ENCODE data around the gene CHIC2. TPM values are rescaled to one million over a fixed set of nuclear protein-coding genes. Genes with fewer than 3 reads are reported as not detected.

The CHIC2 gene
- total RNA-seq, 1 donor from 2014 or later: 72.5 TPM

DNA sequence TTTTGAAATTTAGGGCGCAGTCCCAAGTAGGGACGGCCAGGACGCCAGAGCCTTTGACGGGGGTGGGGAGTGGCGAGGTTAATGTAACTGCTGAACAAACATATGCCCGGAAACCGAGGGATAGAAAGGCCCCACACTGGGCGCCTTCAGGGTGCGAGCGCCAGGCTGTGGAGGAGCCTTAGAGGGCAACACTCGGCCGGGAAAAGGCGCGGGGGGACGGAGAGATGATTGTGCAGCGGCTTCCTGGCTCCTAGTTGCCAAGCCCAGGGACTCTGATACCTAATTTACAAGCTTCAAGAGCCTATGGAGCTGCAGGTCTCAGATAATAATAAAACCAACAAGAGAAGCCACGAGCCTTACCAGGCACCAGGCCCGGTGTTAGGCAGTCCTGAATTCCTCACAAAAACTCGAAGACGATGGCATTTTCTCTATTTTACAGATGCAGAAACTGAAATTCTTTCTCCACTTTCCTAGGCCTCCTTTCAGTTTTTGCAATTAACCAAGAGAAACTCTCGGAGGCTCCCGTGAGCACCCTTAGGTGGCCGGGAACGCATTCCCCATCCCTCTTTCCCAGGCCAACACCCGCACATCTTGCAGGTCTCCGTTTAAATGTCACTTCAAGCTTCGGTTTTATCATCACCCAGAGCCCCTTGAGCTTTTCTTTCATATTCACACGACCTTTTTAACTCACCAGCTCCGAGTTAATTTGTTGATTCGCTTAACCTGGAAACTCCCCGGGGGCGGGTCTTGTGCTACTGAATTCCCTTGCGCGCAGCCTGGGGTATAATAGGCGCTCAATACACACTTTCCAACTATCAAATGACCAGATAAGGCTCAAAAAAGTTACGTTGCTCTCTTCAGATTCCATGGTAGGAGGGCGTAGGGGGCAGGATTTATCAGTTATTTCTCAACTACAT, 29.2 kb upstream of the CHIC2 start:
- DNase-seq (ENCODE audit: low spot score): no peak

DNA sequence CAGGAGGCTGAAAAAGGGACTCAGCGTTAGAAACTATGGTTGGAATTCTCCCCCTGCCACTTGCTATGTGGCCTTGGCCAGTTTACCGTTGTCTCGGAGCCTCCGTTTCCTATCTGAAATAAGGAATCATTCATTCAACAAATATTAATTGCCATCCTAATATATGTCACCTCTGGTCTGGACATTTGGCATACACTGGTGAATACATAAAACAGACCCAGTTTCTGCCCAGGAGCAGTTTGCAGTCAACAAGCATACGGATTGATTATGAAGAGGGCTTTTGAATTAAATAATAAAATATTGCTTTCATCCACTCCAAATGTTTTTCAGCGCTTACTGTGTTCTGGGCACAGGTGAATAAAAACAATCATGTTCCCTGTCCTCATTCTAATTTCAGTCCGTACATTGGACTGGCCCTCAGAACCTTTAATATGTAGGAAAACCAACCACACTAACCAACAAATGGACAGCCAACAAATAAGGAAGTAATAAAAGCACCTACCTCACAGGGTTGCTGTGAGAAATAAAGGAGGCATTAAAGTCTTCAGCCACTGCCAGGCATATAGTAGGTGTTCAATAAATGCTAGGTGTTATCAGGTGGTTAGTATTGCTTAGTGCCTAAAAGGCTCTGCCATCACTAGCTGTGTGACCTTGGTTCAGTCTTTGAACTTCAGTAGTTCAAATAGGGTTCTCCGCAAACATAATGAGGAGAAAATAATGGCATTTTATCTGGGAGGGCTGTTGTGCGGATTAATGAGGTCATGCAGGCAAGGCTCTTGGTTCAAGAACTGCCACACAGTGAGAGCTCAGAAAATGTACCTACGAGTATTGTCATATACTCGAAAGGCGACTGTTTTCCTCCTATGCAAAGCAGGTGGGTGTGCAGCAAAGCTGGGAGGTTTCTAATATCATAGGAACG, 28.3 kb upstream of the CHIC2 start:
- no peak for DNase-seq (ENCODE audit: low spot score)

DNA sequence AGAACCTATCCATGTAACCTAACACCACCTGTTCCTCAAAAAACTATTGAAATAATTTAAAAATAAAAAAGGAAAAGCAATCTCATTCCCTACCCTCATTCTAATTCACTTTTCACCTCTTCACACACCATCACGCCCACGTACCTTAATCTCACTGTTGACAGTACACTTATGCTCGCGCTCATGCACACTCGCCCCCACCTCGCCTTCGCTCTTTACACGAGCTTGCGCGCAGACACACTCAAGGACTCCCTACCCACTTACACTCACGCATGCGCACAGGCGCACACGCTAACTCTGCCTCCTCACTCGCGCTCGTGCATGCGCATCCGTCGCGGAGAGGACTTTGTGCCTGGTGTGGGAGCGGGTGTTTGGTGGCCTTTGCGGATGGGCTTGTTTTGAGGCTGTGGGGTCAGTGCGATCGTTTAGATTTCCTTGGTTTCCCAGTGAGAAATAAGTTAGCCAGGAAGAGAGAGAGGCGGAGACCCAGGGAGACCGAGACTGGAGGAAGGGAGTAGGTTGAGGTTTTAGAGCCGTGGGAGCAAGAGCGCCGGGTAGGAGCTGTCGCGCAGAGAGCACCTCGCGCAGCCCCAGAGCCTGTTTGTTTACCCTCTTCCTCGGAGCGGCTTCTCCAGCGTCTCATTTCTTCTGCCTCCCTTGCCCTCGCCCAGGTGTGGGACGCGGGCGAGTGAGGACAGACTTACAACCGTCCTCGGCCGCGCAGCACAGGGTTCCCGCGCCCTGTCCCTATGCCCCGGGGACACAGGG, 27.4 kb upstream of the CHIC2 start:
- peak; percentile 89 for DNase-seq (ENCODE audit: low spot score)

DNA sequence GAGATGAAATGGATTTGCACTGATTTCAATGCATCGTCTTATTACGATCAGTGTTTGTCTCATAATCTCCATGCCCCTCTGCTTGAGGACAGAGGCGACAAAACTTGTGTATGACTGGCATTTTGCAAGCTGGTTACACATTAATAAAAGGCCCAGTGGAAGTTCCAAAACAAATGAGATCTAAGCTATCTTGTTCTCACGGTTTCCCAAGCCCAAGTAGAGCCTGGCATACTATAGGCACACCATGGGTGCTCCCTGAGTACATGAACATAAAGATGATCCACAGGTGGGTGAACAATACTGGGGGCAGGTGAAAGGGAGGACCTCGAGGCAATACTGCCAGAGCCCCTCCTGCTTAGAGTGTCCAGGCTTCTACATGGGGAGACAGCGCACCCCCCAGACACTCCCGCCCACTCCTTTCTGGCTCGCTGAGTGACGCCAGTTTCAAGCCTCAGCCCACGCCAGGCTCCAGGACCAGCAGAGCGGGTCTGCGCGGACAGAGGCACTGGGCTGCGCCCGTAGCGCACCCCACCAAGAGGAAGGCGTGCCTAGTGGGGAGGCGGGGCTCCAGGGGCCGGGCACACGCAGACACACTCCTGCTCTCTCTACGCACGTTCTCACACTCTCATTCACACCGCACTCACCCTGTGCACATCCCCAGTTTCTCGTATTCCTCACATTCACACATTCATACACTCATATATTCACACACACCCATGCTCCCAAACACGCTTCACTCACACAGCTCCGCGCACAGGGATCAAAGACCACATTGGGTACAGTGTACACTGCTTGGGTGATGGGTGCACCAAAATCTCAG, 26.6 kb upstream of the CHIC2 start:
- peak; percentile 46 for DNase-seq (ENCODE audit: low spot score)

DNA sequence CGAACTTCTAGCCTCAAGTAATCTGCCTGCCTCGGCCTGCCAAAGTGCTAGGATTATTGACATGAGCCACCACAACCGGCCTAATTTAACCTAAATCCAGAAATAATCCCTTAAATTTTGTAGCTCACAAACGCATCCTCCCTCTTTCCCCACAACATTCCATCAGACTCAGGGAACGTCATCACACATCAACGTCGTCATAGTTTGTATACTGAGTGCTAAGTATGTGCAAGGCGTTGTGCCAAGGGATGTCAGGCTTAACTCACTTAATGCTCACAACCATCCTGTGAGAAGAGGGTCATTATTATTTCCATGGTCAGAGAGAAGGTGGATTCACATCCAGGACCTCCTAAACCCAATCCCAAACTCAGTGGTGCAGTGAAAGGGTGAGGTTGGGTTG, 26.0 kb upstream of the CHIC2 start:
- no peak for DNase-seq (ENCODE audit: low spot score)

DNA sequence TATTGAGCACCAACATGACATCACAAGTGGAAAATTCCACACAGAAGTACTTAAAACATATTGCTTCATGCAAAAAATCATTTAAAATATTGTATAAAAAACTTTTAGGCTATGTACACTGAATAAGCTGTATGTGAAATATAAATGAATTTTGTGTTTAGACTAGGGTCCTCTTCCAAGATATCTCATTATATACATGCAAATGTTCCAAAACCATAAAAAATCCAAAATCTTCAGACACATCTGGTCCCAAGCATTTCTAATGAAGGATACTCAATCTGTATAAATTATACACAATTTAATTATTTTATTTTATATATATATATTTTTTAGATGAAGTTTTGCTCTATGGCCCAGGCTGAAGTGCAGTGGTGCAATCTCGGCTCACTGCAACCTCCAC, 25.5 kb upstream of the CHIC2 start:
- no peak for DNase-seq (ENCODE audit: low spot score)

DNA sequence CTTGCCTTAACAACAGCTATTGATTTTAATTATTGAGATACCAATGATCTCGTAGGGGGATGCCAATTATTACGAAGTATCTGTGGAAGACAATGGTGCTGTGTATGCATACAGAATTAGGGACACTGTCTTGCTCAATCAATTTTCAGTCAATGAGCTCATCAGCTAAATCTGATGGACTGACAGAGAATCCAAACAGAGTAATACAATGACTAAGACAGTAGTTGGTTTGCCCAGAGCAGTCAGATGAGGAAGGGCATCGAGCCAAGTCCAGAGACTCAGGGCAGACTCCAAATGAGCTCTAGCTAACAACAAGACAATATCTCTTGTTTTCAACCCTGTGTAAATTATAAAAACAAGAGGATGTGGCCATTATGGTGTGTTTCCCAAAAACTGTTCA, 20.9 kb upstream of the CHIC2 start:
- DNase-seq (ENCODE audit: low spot score): no peak

DNA sequence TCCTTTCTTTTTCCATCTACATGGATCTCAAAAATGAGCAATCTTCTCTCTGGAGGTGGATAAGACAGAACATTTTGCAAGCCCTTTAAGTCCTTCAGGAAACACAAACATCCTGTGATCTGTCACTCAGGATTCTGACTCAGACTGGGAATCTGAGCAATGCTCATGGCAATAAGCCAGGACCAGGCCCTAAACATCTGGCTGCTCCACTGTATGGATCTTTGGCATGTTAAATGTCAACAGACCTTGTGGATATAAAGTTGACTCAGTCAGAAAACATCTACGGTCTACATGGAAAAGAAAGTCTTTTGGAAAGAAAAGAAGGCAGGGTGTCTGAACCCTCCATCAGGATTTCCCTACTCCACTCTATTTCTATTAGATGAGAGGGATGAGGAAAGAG, 17.8 kb upstream of the CHIC2 start:
- peak; percentile 84 for DNase-seq (ENCODE audit: low spot score)

DNA sequence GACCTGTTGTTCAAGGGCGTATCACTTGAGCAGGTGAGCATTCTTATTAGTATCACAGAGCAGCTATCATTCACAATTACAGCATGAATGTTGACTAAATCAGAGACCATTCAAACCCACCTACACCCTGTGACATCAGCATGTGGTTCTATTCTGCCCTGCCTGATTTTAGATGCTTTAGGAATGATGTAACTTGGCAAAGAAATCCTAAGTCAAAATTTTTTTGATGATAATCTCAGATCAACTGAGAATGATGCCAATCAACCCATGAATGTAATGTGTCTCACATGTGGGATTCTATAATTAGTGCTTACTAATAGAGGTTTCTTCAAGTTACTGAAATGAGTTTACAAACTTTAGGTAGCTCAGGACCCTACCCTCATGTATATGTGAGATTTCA, 13.4 kb upstream of the CHIC2 start:
- DNase-seq (ENCODE audit: low spot score): no peak

DNA sequence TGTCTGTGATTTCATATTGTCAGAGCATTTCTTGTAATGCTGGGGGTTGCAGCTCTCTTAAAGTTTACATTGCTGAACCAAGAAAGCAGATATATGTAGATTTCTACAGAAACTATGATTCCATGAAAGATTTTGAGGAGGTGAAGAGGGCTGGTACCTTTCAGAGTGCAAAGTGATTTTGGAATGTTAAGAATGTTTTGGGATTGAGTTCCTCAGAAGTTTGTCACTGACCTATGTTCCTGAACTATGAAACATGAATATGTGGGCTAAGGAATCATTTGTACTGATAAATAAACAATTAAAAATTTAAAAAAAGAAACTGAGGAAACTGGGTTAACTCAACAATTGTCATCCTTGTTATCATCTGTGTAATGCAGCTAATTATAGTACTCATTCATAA, 12.3 kb upstream of the CHIC2 start:
- no peak for DNase-seq (ENCODE audit: low spot score)

DNA sequence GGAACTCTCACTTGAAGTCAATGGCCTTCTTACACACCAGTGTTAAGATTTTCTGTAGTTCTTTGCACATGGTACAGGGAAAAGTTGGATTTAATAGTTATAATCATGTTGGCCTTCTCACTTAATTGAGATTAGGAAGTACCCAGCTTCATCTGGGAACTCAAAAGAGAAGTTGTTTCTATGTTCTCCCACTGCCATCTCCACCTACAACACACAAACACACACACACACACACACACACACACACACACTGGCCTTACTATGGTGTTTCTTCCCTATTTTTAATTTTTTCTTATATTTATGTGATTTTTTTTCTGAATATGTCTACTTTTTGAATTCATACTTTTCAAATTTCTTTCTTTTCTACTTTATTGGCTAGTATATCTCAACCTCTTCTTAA, 10.0 kb upstream of the CHIC2 start:
- no peak for DNase-seq (ENCODE audit: low spot score)

DNA sequence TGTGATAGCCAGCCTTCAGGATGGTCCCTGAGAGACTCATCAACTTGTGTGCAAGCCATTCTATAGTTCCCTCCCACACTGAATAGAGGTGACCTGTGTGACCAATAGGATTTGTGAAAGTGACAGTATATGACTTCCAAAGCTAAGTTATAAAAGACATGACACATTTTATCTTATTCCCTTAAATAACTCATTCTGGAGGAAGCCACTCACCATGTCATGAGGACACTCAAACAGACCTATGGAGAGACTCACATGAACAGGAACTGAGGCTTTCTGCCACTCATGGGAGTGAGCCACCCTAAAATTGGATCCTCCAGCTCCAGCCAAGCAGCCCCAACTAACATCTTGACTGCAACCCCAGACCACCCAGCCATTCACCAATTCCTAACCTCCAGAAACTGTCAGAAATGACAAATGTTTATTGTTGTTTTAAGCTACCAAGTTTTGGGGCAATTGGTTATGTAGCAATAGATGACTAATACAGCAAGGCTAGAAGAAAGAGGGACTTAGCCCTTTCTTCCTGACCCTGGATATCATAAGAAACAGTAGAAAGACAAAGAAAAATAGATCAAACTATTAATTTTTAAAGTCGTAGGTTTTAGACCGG, 9.0 kb upstream of the CHIC2 start:
- no peak for DNase-seq (ENCODE audit: low spot score)

DNA sequence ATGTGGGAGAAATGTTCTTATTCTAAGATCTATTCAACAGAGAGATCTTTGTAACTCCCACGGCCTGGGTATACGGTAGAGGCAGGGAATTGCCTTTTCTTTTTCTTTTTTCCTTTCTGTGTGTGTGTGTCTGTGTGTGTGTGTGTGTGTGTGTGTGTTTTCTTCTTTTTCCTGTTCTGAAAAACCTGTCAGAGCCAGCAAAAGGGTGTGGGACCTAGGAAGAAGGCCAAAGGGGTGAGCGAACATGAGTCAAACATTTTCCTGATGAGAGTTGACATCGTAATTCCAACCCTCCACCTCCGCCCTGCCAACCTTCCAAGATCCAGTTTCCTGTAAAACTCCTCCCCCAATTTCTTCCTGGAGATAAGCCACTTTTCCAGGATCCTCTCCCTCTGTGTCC, 2.8 kb upstream of the CHIC2 start:
- peak; percentile 46 for DNase-seq (ENCODE audit: low spot score)

DNA sequence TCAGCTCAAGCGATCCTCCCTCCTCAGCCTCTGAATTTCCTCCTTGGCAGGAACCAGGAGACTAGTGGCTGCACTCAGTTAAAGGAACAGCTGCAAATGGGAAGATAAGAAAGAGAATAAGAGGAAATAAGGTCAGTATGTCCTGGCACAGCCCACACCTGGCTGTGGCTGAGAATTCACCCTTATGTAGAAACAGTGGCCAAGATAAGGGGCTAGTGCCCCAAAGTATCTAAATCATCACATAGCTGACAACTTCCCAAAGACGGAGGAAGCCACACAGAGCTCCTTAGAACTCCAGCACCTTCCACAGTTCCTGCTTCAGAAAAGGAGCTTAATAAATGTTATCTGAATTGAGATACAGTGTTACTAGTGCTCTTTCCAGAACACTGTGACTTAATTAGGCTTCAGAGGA, 2.3 kb upstream of the CHIC2 start:
- DNase-seq (ENCODE audit: low spot score): no peak

DNA sequence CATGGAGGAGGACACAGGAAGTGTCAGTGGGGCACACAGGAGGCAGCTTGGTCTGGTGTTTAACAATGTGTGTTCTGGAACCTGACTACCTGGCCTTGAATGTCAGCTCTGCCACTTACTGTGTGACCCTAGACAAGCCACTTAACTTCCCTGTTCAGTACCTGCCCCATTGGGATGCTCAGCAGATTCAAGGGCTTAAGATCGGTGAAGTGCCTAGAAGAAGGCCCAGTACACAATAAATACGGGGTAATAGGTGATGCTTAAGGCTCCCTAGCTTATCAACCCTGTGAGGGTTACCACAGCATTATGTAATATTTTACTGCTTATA, 1.6 kb upstream of the CHIC2 start:
- DNase-seq (ENCODE audit: low spot score): no peak

DNA sequence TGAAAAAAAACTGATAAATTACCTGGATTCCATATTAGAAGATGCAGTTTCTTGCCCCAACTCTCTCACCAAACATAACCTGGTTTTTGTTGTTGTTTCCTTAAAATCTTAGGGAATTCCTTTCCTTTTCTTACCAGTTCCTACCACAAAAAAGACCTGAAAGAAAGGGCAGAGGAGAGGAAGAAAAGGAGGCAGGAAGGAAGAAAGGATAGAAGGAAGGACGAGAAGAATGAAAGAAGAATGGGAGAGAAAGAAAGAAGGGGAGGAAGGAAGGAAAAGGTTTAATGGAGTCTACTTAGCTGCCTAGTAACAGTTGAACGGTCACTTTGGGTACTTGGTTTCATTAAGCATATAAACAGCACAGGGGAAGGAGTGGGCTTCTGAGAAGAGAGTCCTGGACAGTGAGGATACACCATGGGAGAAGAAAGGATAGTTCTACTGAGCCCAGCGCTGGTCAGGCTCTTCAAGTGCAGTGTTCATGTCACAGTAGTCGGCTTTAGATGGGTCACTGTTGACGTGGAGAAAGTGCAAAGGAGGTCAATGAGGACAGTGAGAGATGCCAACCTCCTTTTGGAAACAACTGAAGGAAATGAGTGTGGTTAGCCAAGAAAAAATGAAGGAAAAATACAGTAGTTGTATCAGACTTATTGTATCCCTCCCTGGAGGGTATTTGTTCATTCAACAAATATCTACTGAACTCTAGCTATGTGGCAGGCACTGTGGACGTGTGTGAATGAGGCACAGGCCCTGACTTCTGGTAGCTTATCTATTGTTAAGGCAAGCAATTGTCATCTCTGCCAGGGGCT, 1.1 kb upstream of the CHIC2 start:
- no peak for DNase-seq (ENCODE audit: low spot score)

DNA sequence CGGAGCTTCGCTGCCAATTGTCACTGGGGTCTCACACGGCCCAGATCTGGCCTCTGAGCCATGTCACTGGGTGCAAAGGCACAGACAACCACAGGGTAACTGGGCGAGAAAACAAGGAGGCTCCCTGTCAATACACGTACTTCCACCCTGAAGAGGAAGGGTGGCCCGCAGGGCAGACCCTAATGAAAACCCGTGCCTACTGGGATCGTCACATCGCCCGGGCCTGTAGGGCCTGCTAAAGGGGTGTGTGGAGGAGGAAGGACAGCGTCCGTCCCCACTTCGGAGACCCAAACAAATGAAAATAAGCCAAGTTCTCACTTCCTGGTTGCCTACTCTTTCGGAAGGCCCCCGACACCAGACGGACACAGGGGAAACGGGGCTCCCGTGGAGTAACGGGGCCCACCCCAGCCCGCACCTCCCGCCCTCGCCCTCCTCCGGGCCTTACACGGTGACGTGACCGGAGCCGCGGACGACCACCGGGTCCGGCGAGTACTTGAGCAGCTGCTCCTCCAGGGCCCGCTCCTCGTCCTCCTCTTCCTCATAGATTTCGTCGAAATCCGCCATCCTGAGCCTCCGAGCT, 578 bp downstream of the CHIC2 start:
- peak; percentile 55 for DNase-seq (ENCODE audit: low spot score)

DNA sequence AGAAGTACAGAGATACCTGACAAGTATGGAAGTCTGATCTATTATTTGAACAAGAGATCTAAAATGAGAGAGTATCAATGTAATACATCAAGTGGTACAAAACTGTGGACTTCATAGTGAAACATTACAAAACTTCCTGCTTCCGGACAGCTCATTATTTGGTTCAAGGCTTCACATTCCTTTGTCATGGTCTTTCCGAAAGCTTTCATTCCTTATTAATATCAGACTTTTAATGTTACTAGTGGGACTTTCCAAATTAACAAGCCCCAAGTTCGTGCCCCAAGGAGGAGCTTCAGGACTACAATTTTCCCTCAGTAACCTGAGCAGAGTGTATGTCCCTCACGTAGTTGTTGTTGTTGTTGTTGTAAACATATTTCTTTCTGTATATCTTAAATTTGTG, 1.2 kb downstream of the CHIC2 start:
- DNase-seq (ENCODE audit: low spot score): peak; percentile 36

DNA sequence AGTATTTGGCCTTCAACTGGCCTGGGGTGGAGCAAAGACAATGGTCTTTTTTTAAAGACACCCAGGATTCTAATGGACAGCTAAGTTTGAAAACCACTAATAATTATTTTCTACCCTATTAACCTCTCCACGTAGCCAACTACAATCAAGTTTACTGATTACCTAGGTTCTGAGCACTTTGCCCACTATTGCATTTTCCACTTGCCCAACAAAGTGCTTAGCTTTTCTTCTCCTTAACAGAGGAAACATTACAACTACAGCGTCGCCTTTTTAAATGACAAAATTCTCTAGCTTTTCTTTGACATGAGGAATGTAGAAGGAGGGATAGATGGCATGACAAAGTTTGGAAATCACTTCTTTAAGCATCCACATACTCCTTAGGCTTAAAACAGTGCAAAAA, 2.0 kb downstream of the CHIC2 start:
- DNase-seq (ENCODE audit: low spot score): no peak
